ENCODE results near the gene PVALB. TPM values are rescaled to one million over a fixed set of nuclear protein-coding genes. Genes with fewer than 3 reads are reported as not detected.

Gene PVALB
- total RNA-seq, 1 donor from 2014 or later: not detected

- peaks cover 60% of the 10 kb centered on the region for H3K27me3 Mint-ChIP-seq (ENCODE audit: unreplicated experiment)
- no peak for DNase-seq (ENCODE audit: extremely low spot score, unreplicated experiment)
- no peak for TF ChIP-seq CTCF (IDR thresholded peaks at IDR 0.05)
- H3K36me3 Mint-ChIP-seq (ENCODE audit: unreplicated experiment): no peaks in the 10 kb centered on the region
- H3K9me3 Mint-ChIP-seq (ENCODE audit: unreplicated experiment): no peaks in the 10 kb centered on the region
- H3K27ac Mint-ChIP-seq (ENCODE audit: unreplicated experiment): no peak overlapping the region
- H3K4me1 Mint-ChIP-seq (ENCODE audit: unreplicated experiment): no peaks in the 10 kb centered on the region
- H3K4me3 Mint-ChIP-seq (ENCODE audit: unreplicated experiment): no peak overlapping the region
Measured at GRCh38 chr22:36829370-36830002, 12.7 kb upstream of the PVALB start.

- Mint-ChIP-seq H3K4me1 (ENCODE audit: unreplicated experiment) (no peaks in the 10 kb centered on the region), H3K4me3 (ENCODE audit: unreplicated experiment) (no peak overlapping the region), H3K9me3 (ENCODE audit: unreplicated experiment) (no peaks in the 10 kb centered on the region), H3K27ac (ENCODE audit: unreplicated experiment) (no peak overlapping the region), H3K36me3 (ENCODE audit: unreplicated experiment) (no peaks in the 10 kb centered on the region), H3K27me3 (ENCODE audit: unreplicated experiment) (peaks cover 58% of the 10 kb centered on the region)
- no peak for DNase-seq (ENCODE audit: extremely low spot score, unreplicated experiment)
- no peak for TF ChIP-seq CTCF (IDR thresholded peaks at IDR 0.05)
Measured at GRCh38 chr22:36828815-36829214, 12.0 kb upstream of the PVALB start.

GRCh38 chr22:36826262-36826661, 9.4 kb upstream of the PVALB start:
- H3K27me3 Mint-ChIP-seq (ENCODE audit: unreplicated experiment): peaks cover 39% of the 10 kb centered on the region
- H3K4me1 Mint-ChIP-seq (ENCODE audit: unreplicated experiment): peaks cover 9% of the 10 kb centered on the region
- no peaks in the 10 kb centered on the region for H3K36me3 Mint-ChIP-seq (ENCODE audit: unreplicated experiment)
- DNase-seq (ENCODE audit: extremely low spot score, unreplicated experiment): no peak
- H3K4me3 Mint-ChIP-seq (ENCODE audit: unreplicated experiment): no peak overlapping the region
- no peaks in the 10 kb centered on the region for H3K9me3 Mint-ChIP-seq (ENCODE audit: unreplicated experiment)
- no peak overlapping the region for H3K27ac Mint-ChIP-seq (ENCODE audit: unreplicated experiment)
- TF ChIP-seq CTCF (IDR thresholded peaks at IDR 0.05): no peak

- Mint-ChIP-seq H3K4me1 (ENCODE audit: unreplicated experiment) (peaks cover 9% of the 10 kb centered on the region), H3K27me3 (ENCODE audit: unreplicated experiment) (peaks cover 41% of the 10 kb centered on the region), H3K27ac (ENCODE audit: unreplicated experiment) (no peak overlapping the region), H3K4me3 (ENCODE audit: unreplicated experiment) (no peak overlapping the region), H3K9me3 (ENCODE audit: unreplicated experiment) (no peaks in the 10 kb centered on the region), H3K36me3 (ENCODE audit: unreplicated experiment) (no peaks in the 10 kb centered on the region)
- TF ChIP-seq CTCF (IDR thresholded peaks at IDR 0.05): no peak
- DNase-seq (ENCODE audit: extremely low spot score, unreplicated experiment): no peak
Measured at GRCh38 chr22:36824655-36825054, 7.8 kb upstream of the PVALB start.

- H3K9me3 Mint-ChIP-seq (ENCODE audit: unreplicated experiment): no peaks in the 10 kb centered on the region
- no peak for DNase-seq (ENCODE audit: extremely low spot score, unreplicated experiment)
- peaks cover 40% of the 10 kb centered on the region for H3K27me3 Mint-ChIP-seq (ENCODE audit: unreplicated experiment)
- H3K27ac Mint-ChIP-seq (ENCODE audit: unreplicated experiment): no peak overlapping the region
- TF ChIP-seq CTCF (IDR thresholded peaks at IDR 0.05): no peak
- no peaks in the 10 kb centered on the region for H3K36me3 Mint-ChIP-seq (ENCODE audit: unreplicated experiment)
- no peak overlapping the region for H3K4me3 Mint-ChIP-seq (ENCODE audit: unreplicated experiment)
- peaks cover 18% of the 10 kb centered on the region for H3K4me1 Mint-ChIP-seq (ENCODE audit: unreplicated experiment)
Measured at GRCh38 chr22:36823186-36823839, 6.5 kb upstream of the PVALB start.
